Fibroblast of skin of left biceps (primary cell): ENCODE measurements around the gene CD53.

Source experiments
- DNase-seq, 2 experiments: peaks; one replicate each; pipeline ENCODE4 v3.0.0-alpha.2; 2013; ENCODE audit warnings: low read depth in 2 of 2

Gene CD53

DNA sequence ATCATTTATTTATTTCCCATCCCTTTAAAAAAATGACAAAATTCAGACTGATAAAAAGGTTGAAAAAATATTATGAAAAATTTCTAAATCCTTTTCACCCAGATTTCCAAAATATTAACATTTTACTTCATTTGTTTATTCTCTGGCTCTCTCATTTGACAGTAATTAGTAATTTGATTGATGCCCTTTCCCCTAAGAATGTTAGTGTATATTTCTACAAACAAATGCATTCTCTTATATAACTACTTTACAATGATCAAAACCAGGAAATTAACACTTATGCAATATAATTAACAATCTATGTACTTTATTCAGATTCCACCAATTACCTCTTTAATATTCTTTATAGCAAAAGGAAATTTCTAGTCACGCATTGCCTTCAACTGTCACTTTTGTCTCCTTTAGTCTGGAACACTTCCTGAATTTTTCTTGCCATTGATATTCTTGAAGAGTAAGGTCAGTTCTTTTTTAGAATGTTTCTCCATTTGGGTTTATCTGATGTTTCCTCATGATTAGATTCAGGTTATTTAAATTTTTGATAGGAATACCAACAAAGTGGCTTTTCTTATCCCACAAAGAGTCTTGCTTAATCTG lies 3.9 kb downstream of the CD53 start:
- no peak for DNase-seq

GRCh38 chr1:110877364-110877763 lies 4.4 kb downstream of the CD53 start:
- no peak for DNase-seq

GRCh38 chr1:110877776-110878175 lies 4.8 kb downstream of the CD53 start:
- no peak for DNase-seq

DNA sequence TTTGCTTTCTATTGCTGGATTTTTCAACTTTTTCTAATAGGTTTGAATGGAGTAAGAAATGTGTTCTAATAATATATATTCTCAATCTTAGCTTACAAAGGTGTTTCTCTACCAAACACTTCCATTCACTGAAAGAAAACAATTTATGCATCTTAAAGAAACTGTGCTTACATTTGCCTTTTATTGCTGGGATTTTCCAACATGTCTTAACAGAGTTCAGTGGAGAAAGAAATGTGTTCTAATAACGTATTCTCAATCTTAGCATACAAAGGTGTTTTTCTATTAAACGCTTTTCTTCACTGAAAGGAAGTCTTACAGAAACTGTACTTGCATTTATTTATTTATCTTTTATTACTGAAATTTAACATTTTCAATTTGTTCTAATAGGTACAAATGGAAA lies 5.6 kb downstream of the CD53 start:
- DNase-seq, result no peak

DNA sequence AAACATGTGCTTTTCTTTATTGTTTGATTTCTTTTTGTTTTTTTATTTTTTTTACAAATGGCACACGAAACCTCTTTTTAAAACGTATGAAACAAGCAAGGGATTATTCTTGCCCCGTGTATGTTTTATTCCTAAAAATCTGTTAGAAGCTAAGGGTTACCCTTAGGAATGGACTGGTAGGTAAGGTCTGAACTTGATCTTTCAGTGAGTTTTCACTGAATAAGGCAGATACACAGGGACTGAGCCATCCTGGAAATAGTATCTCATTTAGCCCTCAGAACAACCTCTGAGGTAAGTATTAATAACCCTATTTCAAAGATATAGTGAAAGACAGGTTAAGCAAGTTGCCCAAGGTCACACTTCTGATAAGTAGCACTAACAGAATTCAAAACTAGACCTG lies 6.0 kb downstream of the CD53 start:
- no peak for DNase-seq

DNA sequence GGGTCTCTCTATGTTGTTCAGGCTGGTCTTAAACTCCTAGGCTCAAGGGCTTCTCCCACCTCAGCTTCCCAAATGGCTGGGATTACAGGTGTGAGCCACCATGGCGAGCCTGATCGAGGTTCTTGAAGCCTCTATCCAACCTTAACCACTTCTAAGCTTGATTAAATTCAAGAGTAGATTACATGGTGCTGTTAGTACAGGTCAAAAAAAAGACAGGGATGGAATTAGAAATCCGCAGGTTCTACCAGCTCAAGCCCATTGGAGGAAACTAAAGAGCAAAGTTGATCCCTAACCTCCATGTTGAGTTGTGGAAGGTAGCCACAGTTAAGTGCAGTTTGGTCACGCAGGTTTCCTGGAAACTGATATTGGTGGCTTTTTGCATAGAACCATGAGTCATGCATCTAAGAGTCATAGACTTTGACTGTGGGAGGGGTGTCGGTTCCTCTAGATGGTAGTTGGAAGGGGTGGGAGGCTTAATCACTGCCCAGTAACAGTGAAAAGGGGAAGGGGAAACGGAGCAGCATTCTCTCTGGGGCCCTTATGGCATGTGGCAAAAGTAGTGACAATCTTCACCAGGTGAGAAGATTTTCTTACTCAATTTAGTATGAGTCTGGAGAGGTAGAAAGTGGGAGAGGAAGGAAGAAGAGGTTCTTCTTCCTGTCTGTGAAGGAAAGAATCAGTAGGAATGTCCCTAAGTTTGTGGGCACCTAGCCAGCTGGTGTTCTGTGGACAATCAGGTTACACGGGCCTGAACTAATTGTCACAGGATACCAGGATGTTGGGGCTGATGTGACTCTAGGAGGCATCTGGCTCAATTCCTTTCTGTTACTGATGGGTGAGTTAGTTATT lies 7.0 kb downstream of the CD53 start:
- DNase-seq, result no peak

GRCh38 chr1:110880708-110881374 lies 7.9 kb downstream of the CD53 start:
- no peak for DNase-seq

DNA sequence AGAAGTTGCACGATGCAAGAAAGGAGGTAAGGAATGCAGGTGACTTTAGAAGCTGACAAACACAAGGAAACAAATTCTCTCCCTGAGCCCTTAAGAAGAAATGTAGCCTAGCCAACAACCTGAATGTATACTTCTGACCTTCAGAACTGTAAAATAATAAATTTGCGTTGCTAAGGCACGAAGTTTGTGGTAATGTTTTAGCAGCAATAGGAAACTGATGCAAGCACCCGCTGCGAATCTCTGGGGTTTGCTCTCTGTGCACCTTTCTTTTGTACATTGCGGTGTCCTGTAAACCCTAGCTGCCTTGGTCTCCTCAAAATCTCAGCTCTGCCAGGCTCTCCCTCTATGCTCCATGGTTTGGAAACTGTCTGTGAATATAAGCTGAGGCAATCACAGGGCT lies 15.1 kb downstream of the CD53 start:
- no peak for DNase-seq

DNA sequence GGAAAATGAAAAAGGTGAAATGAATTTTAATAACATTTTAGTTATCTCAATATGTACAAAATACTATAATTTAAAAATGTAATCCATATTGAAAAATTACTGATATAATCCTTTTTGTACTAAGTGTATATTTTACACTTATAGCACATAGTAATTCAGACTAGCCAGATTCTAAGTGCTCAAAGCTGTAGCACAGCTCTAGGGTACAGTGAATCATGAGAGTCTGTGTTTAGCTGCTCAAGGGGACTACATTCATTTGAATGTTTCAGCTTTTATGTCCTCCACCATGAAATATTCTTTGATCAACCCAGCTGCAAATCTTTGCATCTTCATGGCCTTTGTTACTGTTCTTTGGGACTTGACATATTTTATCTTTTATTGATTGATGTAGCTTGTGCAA lies 15.7 kb downstream of the CD53 start:
- DNase-seq, result no peak

DNA sequence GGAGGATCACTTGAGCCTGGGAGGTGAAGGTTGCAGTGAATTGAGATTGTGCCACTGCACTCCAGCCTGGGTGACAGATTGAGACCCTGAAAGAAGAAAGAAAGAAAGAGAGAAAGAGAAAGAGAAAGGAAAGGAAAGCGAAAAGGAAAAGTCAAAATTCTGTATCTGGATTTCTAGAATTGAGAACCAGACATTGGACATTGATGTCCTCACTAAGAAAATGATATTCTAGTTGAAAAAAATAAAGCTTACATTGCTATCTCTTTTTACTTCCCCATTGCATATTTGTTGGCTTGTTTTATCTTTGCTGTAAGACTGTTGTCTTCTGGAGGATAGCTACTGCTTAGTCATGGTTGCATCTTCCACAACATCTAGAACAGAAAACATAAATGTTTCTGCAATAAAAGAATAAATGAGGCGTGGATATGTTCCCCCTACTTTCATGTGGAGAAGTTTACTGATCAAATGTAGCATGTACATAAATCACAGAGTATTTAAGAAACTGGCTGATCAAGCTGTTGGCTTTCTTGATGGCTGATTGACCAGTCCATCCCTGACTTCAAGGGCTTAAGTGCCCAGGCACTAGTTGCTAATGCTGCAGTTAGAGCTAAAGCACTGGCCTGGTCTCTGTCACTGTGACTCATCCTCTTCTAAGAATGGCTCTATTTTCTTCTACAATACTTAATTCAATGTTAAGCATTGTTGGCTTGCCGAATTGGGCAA lies 17.7 kb downstream of the CD53 start:
- DNase-seq, result no peak

DNA sequence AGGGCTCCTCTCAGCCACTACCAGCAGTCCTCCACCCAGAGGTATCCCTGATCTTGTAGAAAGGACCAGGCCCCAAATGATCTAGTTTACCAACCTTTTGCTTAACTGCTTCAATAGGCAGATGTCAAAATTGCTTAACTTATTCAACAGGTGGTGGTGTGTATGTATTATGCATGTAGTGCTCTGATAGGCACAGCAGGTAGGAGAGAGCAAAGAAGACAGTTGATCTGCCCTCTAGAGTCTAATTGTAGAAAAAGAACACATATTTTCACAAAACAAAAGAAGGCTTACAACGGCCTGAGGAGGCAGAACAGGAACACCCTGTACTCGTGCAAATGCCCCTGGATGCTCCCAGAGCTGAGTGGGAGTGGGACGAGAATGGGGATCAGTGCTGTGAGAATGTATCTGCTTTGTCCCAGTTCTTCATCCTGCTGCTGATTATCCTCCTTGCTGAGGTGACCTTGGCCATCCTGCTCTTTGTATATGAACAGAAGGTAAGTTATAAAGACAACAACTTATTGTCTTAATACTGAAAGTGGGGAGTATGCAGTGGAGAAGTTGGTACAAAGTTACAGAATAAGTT lies 21.1 kb downstream of the CD53 start:
- no peak for DNase-seq

DNA sequence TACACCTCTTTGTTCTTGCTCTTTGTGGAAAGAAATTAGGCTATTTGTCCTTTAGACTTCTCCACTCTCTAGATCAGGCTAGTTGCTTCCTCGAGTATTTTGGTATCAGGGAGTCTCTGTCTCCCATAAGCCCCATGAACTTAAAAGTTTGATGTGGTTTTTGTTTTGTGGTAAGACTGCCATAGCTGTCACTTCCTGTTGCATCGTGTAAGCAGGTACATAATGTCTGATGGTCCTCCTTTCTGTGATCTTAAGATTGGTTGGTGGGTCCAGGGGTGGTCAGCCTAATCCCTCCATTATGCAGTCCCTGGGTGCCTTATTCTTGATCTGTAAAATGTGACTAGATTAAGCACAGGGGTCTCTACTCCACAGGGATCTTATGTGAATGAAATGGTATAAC lies 23.1 kb downstream of the CD53 start:
- DNase-seq, result no peak

DNA sequence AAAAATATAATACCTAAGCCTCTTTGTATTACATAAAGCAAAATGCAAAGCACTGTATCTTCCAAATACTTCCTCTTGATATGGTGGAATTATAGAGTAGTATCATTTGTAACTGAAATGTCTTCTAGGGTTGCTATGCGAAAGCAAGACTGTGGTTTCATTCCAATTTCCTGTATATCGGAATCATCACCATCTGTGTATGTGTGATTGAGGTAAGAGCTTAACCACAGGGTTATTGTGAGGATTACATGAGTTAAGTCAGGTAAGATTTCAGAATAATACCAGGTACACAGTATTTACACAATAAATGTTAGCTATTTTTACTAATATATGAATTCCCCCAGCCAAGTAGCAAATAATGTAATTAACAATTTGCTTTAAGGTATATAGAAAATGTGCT lies 24.7 kb downstream of the CD53 start:
- no peak for DNase-seq

GRCh38 chr1:110898734-110899457 lies 25.9 kb downstream of the CD53 start:
- DNase-seq, result no peak

DNA sequence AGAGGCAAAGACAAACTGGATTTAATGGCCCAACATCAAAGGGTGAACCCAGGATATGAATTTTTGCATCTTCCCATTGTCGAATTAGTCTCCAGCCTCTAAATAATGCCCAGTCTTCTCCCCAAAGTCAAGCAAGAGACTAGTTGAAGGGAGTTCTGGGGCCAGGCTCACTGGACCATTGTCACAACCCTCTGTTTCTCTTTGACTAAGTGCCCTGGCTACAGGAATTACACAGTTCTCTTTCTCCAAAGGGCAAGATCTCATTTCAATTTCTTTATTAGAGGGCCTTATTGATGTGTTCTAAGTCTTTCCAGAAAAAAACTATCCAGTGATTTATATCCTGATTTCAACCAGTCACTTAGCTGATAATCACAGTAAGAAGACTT lies 26.5 kb downstream of the CD53 start:
- DNase-seq, result no peak

GRCh38 chr1:110902820-110903463 lies 30.0 kb downstream of the CD53 start:
- no peak for DNase-seq

GRCh38 chr1:110903853-110904500 lies 31.0 kb downstream of the CD53 start:
- no peak for DNase-seq

GRCh38 chr1:110912784-110913183 lies 39.8 kb downstream of the CD53 start:
- DNase-seq, result no peak

- no peak for DNase-seq
Measured at GRCh38 chr1:110914676-110915075, 41.7 kb downstream of the CD53 start.

- DNase-seq, result no peak
Measured at GRCh38 chr1:110915804-110916203, 42.9 kb downstream of the CD53 start.
